OCI-LY1 (cell line): Measurements from ENCODE around the gene CLIC4.
A peak's percentile ranks its signal among the peaks of the same experiment; 100 is the strongest.

Source experiments
- H2AFZ ChIP-seq: fragments of 200-600 bp; sonication (generic), shearing (Covaris generic); 2 replicates; pipeline ENCODE4 v1.6.0; 2014; ENCODE audit warnings: antibody characterized with exemption, mild to moderate bottlenecking, low read length
- H3F3A ChIP-seq: fragments of 200-600 bp; sonication (generic), shearing (Covaris generic); 2 replicates; pipeline ENCODE4 v1.6.0; 2014; ENCODE audit warnings: mild to moderate bottlenecking, antibody characterized with exemption, low read length, moderate library complexity; ENCODE audit not compliant: insufficient read depth
- H3K27ac ChIP-seq: fragments of 200-600 bp; sonication (generic); 2 replicates; pipeline ENCODE4 v1.5.1; 2014; ENCODE audit warnings: low read length, mixed run types, mild to moderate bottlenecking, low read depth; ENCODE audit not compliant: poor library complexity, severe bottlenecking
- H3K27me3 ChIP-seq: fragments of 200-600 bp; sonication (generic); 2 replicates; pipeline ENCODE4 v1.6.0; 2014; ENCODE audit warnings: antibody characterized with exemption, mild to moderate bottlenecking, low read length, moderate library complexity; ENCODE audit not compliant: insufficient read depth
- H3K36me3 ChIP-seq: fragments of 200-600 bp; sonication (generic); 2 replicates; pipeline ENCODE4 v1.6.1; 2014; ENCODE audit warnings: mild to moderate bottlenecking, antibody characterized with exemption, low read length, moderate library complexity, mixed read lengths; ENCODE audit not compliant: insufficient read depth
- H3K4me1 ChIP-seq: fragments of 200-600 bp; sonication (generic); 2 replicates; pipeline ENCODE4 v1.5.1; 2014; ENCODE audit warnings: mild to moderate bottlenecking, low read length, moderate library complexity; ENCODE audit not compliant: insufficient read depth, severe bottlenecking
- H3K4me2 ChIP-seq: fragments of 200-600 bp; sonication (generic), shearing (Covaris generic); 2 replicates; pipeline ENCODE4 v1.6.1; 2014; ENCODE audit warnings: low read length
- H3K4me3 ChIP-seq: fragments of 200-600 bp; sonication (generic); 2 replicates; pipeline ENCODE4 v1.5.1; 2014; ENCODE audit warnings: low read length, low read depth, mild to moderate bottlenecking, mixed read lengths; ENCODE audit not compliant: poor library complexity, severe bottlenecking
- H3K79me2 ChIP-seq: fragments of 200-600 bp; shearing (Covaris generic); 2 replicates; pipeline ENCODE4 v1.6.1; 2016; ENCODE audit warnings: mixed run types, low read length, mixed read lengths; ENCODE audit not compliant: insufficient read depth
- H3K9ac ChIP-seq: fragments of 200-600 bp; sonication (generic), shearing (Covaris generic); 2 replicates; pipeline ENCODE4 v1.6.1; 2014; ENCODE audit warnings: mild to moderate bottlenecking, low read length, mixed read lengths
- H3K9me2 ChIP-seq: fragments of 200-600 bp; sonication (generic), shearing (Covaris generic); 2 replicates; pipeline ENCODE4 v1.6.1; 2014; ENCODE audit warnings: low read depth, mild to moderate bottlenecking, low read length, mixed read lengths
- H3K9me3 ChIP-seq: fragments of 200-600 bp; shearing (Covaris generic); 2 replicates; pipeline ENCODE4 v1.6.1; 2014; ENCODE audit warnings: low read length, mixed read lengths
- H4K20me1 ChIP-seq: fragments of 200-600 bp; sonication (generic), shearing (Covaris generic); 2 replicates; pipeline ENCODE4 v1.6.0; 2016; ENCODE audit warnings: mild to moderate bottlenecking, low read length; ENCODE audit not compliant: insufficient read depth
- EZH2 ChIP-seq: fragments of 200-600 bp; sonication (generic), shearing (Covaris generic); IDR thresholded peaks from 2 replicates; pipeline ENCODE4 v1.8.0; 2017; ENCODE audit warnings: borderline replicate concordance, mixed run types, mild to moderate bottlenecking, antibody characterized with exemption, low read length, moderate library complexity, mixed read lengths
- TF ChIP-seq, protein P1 (sequence below): fragments of 200-600 bp; sonication (generic), shearing (Covaris generic); IDR thresholded peaks from 2 replicates; pipeline ENCODE4 v1.5.1; 2017; ENCODE audit warnings: mild to moderate bottlenecking, antibody characterized with exemption, low read length, moderate library complexity, mixed read lengths

CLIC4 gene

DNA sequence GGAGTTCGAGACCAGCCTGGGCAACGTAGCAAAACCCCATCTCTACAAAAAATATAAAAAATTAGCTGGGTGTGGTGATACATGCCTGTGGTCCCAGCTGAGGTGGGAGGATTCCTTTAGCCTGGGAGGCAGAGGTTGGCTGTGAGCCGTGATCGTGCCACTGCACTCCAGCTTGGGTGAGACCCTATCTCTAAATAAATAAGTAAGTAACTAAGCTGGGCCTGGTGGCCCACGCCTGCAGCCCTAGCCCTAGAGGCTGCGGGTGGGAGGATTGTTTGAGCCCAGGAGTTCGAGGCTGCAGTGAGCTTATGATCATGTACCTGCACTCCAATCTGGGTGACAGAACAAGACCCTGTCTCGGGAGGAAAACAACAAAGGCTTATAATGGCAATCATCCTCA, 4.6 kb downstream of the CLIC4 start:
- H2AFZ ChIP-seq = no peak overlapping the region
- H3K79me2 ChIP-seq = peaks cover 73% of the 10 kb centered on the region
- H3F3A ChIP-seq = 0 out of 2 replicates have a peak, but pooled peaks cover 17% of the 10 kb centered on the region
- no peaks in the 10 kb centered on the region for H3K9me3 ChIP-seq
- H3K27me3 ChIP-seq = no peaks in the 10 kb centered on the region
- peak overlapping the region; percentile 98 for H3K27ac ChIP-seq
- H3K36me3 ChIP-seq = peaks cover 14% of the 10 kb centered on the region; the same call in 1 of the 2 replicates
- H3K4me2 ChIP-seq = peak overlapping the region; percentile 74
- peaks cover 73% of the 10 kb centered on the region for H3K4me1 ChIP-seq
- H3K9ac ChIP-seq = peak overlapping the region; percentile 56
- TF ChIP-seq EZH2 = no peak
- TF ChIP-seq, protein P1, sequence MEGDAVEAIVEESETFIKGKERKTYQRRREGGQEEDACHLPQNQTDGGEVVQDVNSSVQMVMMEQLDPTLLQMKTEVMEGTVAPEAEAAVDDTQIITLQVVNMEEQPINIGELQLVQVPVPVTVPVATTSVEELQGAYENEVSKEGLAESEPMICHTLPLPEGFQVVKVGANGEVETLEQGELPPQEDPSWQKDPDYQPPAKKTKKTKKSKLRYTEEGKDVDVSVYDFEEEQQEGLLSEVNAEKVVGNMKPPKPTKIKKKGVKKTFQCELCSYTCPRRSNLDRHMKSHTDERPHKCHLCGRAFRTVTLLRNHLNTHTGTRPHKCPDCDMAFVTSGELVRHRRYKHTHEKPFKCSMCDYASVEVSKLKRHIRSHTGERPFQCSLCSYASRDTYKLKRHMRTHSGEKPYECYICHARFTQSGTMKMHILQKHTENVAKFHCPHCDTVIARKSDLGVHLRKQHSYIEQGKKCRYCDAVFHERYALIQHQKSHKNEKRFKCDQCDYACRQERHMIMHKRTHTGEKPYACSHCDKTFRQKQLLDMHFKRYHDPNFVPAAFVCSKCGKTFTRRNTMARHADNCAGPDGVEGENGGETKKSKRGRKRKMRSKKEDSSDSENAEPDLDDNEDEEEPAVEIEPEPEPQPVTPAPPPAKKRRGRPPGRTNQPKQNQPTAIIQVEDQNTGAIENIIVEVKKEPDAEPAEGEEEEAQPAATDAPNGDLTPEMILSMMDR = no peak
- H3K4me3 ChIP-seq = peak overlapping the region; percentile 85
- H4K20me1 ChIP-seq = no peaks in the 10 kb centered on the region
- H3K9me2 ChIP-seq = no peaks in the 10 kb centered on the region

GRCh38 chr1:24751833-24752232, 6.6 kb downstream of the CLIC4 start:
- Histone ChIP-seq H3K4me3 (peak overlapping the region; percentile 5), H3K36me3 (peaks cover 19% of the 10 kb centered on the region), H2AFZ (no peak overlapping the region), H3F3A (0 out of 2 replicates have a peak, but pooled peaks cover 13% of the 10 kb centered on the region), H3K27me3 (no peaks in the 10 kb centered on the region), H3K79me2 (peaks cover 80% of the 10 kb centered on the region), H3K9me3 (no peaks in the 10 kb centered on the region), H3K4me1 (peaks cover 73% of the 10 kb centered on the region), H3K4me2 (peak overlapping the region; percentile 37; the same call in 1 of the 2 replicates), H3K9ac (peak overlapping the region; percentile 40; the same call in 1 of the 2 replicates), H3K9me2 (no peaks in the 10 kb centered on the region), H3K27ac (peak overlapping the region; percentile 58), H4K20me1 (no peaks in the 10 kb centered on the region)
- TF ChIP-seq, protein P1 = no peak
- TF ChIP-seq EZH2 = no peak

GRCh38 chr1:24752305-24752704, 7.1 kb downstream of the CLIC4 start:
- Histone ChIP-seq H3K4me3 (peak overlapping the region; percentile 5), H3K27me3 (no peaks in the 10 kb centered on the region), H3K9me3 (no peaks in the 10 kb centered on the region), H3K4me1 (peaks cover 76% of the 10 kb centered on the region), H3K9ac (peak overlapping the region; percentile 40; the same call in 1 of the 2 replicates), H3K9me2 (no peaks in the 10 kb centered on the region), H3K79me2 (peaks cover 81% of the 10 kb centered on the region), H3F3A (0 out of 2 replicates have a peak, but pooled peaks cover 13% of the 10 kb centered on the region), H2AFZ (no peak overlapping the region), H4K20me1 (no peaks in the 10 kb centered on the region), H3K4me2 (peak overlapping the region; percentile 37; the same call in 1 of the 2 replicates), H3K27ac (peak overlapping the region; percentile 58), H3K36me3 (peaks cover 23% of the 10 kb centered on the region)
- TF ChIP-seq, protein P1 = no peak; the same call in 1 of the 2 replicates
- TF ChIP-seq EZH2 = no peak
